ENCODE data around the gene SIAH3.
A peak's percentile ranks its signal among the peaks of the same experiment; 100 is the strongest.
"Not testable (repeated sequence)": the region's sequence is repeated elsewhere in the genome, so short reads cannot be mapped to it uniquely, and the experiment has no call there.

The SIAH3 gene

GRCh38 chr13:45782327-45783045 is 69.1 kb downstream of the SIAH3 start:
- DNase-seq (ENCODE audit: low spot score): no peak

- DNase-seq (ENCODE audit: low spot score): peak; percentile 70
Observed at GRCh38 chr13:45781553-45782326, 69.8 kb downstream of the SIAH3 start.

GRCh38 chr13:45779901-45780300 is 71.7 kb downstream of the SIAH3 start:
- no peak for DNase-seq (ENCODE audit: low spot score)

GRCh38 chr13:45778882-45779281 is 72.7 kb downstream of the SIAH3 start:
- no peak for DNase-seq (ENCODE audit: low spot score)

GRCh38 chr13:45776748-45777147 is 74.8 kb downstream of the SIAH3 start:
- no peak for DNase-seq (ENCODE audit: low spot score)

- no peak for DNase-seq (ENCODE audit: low spot score)
Observed at GRCh38 chr13:45775401-45775963, 76.1 kb downstream of the SIAH3 start.

- DNase-seq (ENCODE audit: low spot score): no peak
Observed at GRCh38 chr13:45773944-45774343, 77.6 kb downstream of the SIAH3 start.

- no peak for DNase-seq (ENCODE audit: low spot score)
Observed at GRCh38 chr13:45773236-45773635, 78.3 kb downstream of the SIAH3 start.

GRCh38 chr13:45770886-45771285 is 80.7 kb downstream of the SIAH3 start:
- no peak for DNase-seq (ENCODE audit: low spot score)

GRCh38 chr13:45768656-45769479 is 82.7 kb downstream of the SIAH3 start:
- DNase-seq (ENCODE audit: low spot score): no peak

GRCh38 chr13:45765464-45765863 is 86.1 kb downstream of the SIAH3 start:
- DNase-seq (ENCODE audit: low spot score): no peak

- DNase-seq (ENCODE audit: low spot score): no peak
Observed at GRCh38 chr13:45763419-45763818, 88.1 kb downstream of the SIAH3 start.

- not testable (repeated sequence) for DNase-seq (ENCODE audit: low spot score)
Observed at GRCh38 chr13:45757589-45757988, 94.0 kb downstream of the SIAH3 start.

GRCh38 chr13:45756498-45756897 is 95.1 kb downstream of the SIAH3 start:
- DNase-seq (ENCODE audit: low spot score): not testable (repeated sequence)

- DNase-seq (ENCODE audit: low spot score): no peak
Observed at GRCh38 chr13:45752510-45752909, 99.0 kb downstream of the SIAH3 start.

GRCh38 chr13:45751885-45752284 is 99.7 kb downstream of the SIAH3 start:
- DNase-seq (ENCODE audit: low spot score): no peak

- no peak for DNase-seq (ENCODE audit: low spot score)
Observed at GRCh38 chr13:45750566-45750965, 101.0 kb downstream of the SIAH3 start.

GRCh38 chr13:45748941-45749759 is 102.4 kb downstream of the SIAH3 start:
- no peak for DNase-seq (ENCODE audit: low spot score)

GRCh38 chr13:45747071-45747470 is 104.5 kb downstream of the SIAH3 start:
- DNase-seq (ENCODE audit: low spot score): no peak

GRCh38 chr13:45744979-45745378 is 106.6 kb downstream of the SIAH3 start:
- DNase-seq (ENCODE audit: low spot score): no peak

- no peak for DNase-seq (ENCODE audit: low spot score)
Observed at GRCh38 chr13:45742985-45743384, 108.6 kb downstream of the SIAH3 start.

Data from left forelimb (tissue), 1 donor.